Skeletal muscle cell (primary cell): ENCODE data around the gene SMG7.

Source experiments
- DNase-seq: peaks from one replicate; pipeline ENCODE4 v3.0.0-alpha.2; 2010; ENCODE audit warnings: low read depth
- H3K4me3 ChIP-seq: 2 replicates; pipeline ENCODE4 v1.5.1; 2011; ENCODE audit warnings: low read depth, mild to moderate bottlenecking, control low read depth, low read length, moderate library complexity

Gene SMG7

GRCh38 chr1:183463566-183463965 lies 8.7 kb upstream of the SMG7 start:
- no peak for DNase-seq
- H3K4me3 ChIP-seq, result no peak overlapping the region

- no peak for DNase-seq
These were observed 5.5 kb upstream of the SMG7 start for GRCh38 chr1:183466781-183467180.

GRCh38 chr1:183467687-183468086 lies 4.6 kb upstream of the SMG7 start:
- DNase-seq, result no peak
- no peak overlapping the region for H3K4me3 ChIP-seq

More at GRCh38 chr1:183466781-183467180, 5.5 kb upstream of the SMG7 start:
- H3K4me3 ChIP-seq, result no peak overlapping the region

GRCh38 chr1:183470147-183470960 lies 1.9 kb upstream of the SMG7 start:
- DNase-seq, result no peak

GRCh38 chr1:183470961-183471742 lies 1.1 kb upstream of the SMG7 start:
- peak; percentile 43 for DNase-seq

More at GRCh38 chr1:183470147-183470960, 1.9 kb upstream of the SMG7 start:
- H3K4me3 ChIP-seq, result peak overlapping the region; percentile 86

GRCh38 chr1:183471743-183472487 lies 384 bp upstream of the SMG7 start:
- DNase-seq, result peak; percentile 97
- H3K4me3 ChIP-seq, result peak overlapping the region; percentile 86

More at GRCh38 chr1:183470961-183471742, 1.1 kb upstream of the SMG7 start:
- peak overlapping the region; percentile 86 for H3K4me3 ChIP-seq

GRCh38 chr1:183473217-183473536 lies 878 bp downstream of the SMG7 start:
- peak overlapping the region; percentile 86 for H3K4me3 ChIP-seq
- no peak for DNase-seq

GRCh38 chr1:183476081-183476480 lies 3.8 kb downstream of the SMG7 start:
- no peak overlapping the region for H3K4me3 ChIP-seq
- DNase-seq, result no peak

- H3K4me3 ChIP-seq, result no peak overlapping the region
- no peak for DNase-seq
These were observed 5.9 kb downstream of the SMG7 start for GRCh38 chr1:183477986-183478781.

GRCh38 chr1:183480971-183481441 lies 8.7 kb downstream of the SMG7 start:
- H3K4me3 ChIP-seq, result no peak overlapping the region
- DNase-seq, result no peak

- no peak overlapping the region for H3K4me3 ChIP-seq
- no peak for DNase-seq
These were observed 10.9 kb downstream of the SMG7 start for GRCh38 chr1:183483224-183483623.

GRCh38 chr1:183484254-183484653 lies 12.0 kb downstream of the SMG7 start:
- no peak overlapping the region for H3K4me3 ChIP-seq
- DNase-seq, result no peak

- DNase-seq, result no peak
- H3K4me3 ChIP-seq, result no peak overlapping the region
These were observed 12.6 kb downstream of the SMG7 start for GRCh38 chr1:183484851-183485250.

- H3K4me3 ChIP-seq, result no peak overlapping the region
- no peak for DNase-seq
These were observed 15.6 kb downstream of the SMG7 start for GRCh38 chr1:183487674-183488442.

GRCh38 chr1:183490932-183491331 lies 18.6 kb downstream of the SMG7 start:
- no peak overlapping the region for H3K4me3 ChIP-seq
- no peak for DNase-seq

GRCh38 chr1:183493540-183494245 lies 21.4 kb downstream of the SMG7 start:
- DNase-seq, result no peak
- H3K4me3 ChIP-seq, result no peak overlapping the region

GRCh38 chr1:183495420-183495819 lies 23.1 kb downstream of the SMG7 start:
- H3K4me3 ChIP-seq, result no peak overlapping the region
- DNase-seq, result no peak

- no peak overlapping the region for H3K4me3 ChIP-seq
- DNase-seq, result no peak
These were observed 24.9 kb downstream of the SMG7 start for GRCh38 chr1:183497218-183497617.
